ENCODE measurements around the gene FRY.

FRY gene

DNA sequence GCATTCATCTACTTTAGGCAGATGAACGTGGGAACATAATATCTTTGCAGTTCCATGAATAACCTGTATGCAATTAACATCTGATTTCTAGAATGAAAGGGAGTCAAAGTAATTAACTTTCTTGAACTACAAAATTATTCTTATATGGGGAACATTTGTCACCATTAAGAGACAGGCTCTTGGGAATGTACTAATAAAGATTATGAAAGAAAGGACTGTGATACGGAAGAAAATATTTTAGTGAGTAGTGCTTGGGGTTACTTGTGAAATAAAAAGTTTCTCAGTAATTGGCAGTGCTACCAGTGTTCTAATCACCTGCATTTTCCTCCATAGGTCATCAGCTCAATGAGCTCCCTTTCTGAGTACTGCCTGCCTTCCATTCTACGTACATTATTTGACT lies 85.4 kb downstream of the FRY start:
- H3K36me3 ChIP-seq, result no peaks in the 10 kb centered on the region
- H3K9ac ChIP-seq, result no peak overlapping the region
- H3K27ac ChIP-seq, result no peak overlapping the region
- H3K4me1 ChIP-seq, result no peaks in the 10 kb centered on the region
- TF ChIP-seq Cebpa-rat (IDR thresholded peaks at IDR 0.05), result no peak
- no peaks in the 10 kb centered on the region; the same call in 1 of the 2 replicates for H3K9me3 ChIP-seq
- no peaks in the 10 kb centered on the region for H4K20me1 ChIP-seq
- H3K27me3 ChIP-seq, result no peaks in the 10 kb centered on the region
- no peak overlapping the region for H3K4me3 ChIP-seq
- H3K4me2 ChIP-seq, result no peak overlapping the region

DNA sequence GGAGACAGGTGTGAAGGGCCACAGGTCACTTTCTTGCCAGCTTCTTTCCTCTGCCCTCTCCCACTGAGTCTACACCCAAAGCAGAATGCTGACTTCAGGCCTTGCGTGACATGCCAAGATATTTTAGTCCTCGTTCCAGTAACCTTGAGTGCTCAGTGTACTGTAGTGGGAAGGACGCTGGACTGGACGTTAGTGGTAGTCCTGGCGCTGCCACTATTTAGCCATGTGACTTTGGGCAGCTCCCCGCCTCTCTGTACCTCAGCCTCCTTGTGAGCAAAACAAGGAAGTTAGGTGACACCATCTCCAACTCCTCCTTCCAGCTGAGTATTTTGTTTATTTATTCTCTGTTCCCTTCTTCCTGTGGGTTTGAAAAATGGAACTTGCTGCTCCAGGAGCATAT lies 86.1 kb downstream of the FRY start:
- Histone ChIP-seq H3K27ac (no peak overlapping the region), H3K36me3 (no peaks in the 10 kb centered on the region), H3K4me3 (no peak overlapping the region), H3K4me1 (no peaks in the 10 kb centered on the region), H3K9me3 (peaks cover 5% of the 10 kb centered on the region; the same call in 1 of the 2 replicates), H3K9ac (no peak overlapping the region), H3K4me2 (no peak overlapping the region), H4K20me1 (no peaks in the 10 kb centered on the region), H3K27me3 (no peaks in the 10 kb centered on the region)
- TF ChIP-seq Cebpa-rat (IDR thresholded peaks at IDR 0.05), result no peak

DNA sequence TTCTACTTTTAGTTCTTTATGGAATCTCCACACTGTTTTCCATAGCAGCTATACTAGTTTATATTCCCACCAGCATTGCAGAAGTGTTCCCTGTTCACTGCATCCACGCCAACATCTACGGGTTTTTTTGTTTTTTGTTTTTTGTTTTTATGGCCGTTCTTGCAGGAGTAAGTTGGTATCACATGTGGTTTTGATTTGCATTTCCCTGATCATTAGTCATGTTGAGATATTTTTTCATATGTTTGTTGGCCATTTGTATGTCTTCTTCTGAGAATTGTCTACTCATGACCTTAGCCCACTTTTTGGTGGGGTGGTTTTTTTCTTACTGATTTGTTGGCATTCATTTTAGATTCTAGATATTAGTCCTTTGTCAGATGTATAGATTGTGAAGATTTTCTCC lies 89.7 kb downstream of the FRY start:
- no peak for TF ChIP-seq Cebpa-rat (IDR thresholded peaks at IDR 0.05)
- Histone ChIP-seq H3K27me3 (no peaks in the 10 kb centered on the region), H3K9ac (no peak overlapping the region), H3K36me3 (no peaks in the 10 kb centered on the region), H3K4me3 (no peak overlapping the region), H3K27ac (no peak overlapping the region), H4K20me1 (no peaks in the 10 kb centered on the region), H3K9me3 (peaks cover 5% of the 10 kb centered on the region; the same call in 1 of the 2 replicates), H3K4me2 (no peak overlapping the region), H3K4me1 (no peaks in the 10 kb centered on the region)

DNA sequence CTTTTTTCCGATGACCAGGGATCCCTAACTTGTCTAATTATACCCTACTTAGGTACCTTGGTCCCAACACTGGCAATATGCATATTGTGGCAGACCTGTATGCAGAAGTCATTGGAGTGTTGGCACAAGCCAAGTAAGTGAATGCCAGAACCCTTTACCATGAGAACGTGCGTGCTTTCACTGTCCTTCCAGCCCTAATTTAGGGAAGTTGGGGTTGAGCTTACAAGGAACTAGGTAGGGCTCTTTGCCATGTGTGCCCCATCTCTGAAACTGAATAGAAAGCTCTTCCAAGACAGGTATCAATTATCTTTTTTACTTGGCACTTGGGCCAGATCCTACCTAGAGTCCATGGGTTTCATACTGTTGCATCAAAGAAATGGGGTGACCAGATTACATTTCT lies 93.2 kb downstream of the FRY start:
- Histone ChIP-seq H3K4me2 (no peak overlapping the region), H3K36me3 (no peaks in the 10 kb centered on the region), H3K27ac (no peak overlapping the region), H3K9me3 (peaks cover 5% of the 10 kb centered on the region; the same call in 1 of the 2 replicates), H3K4me3 (no peak overlapping the region), H3K27me3 (no peaks in the 10 kb centered on the region), H3K4me1 (no peaks in the 10 kb centered on the region), H4K20me1 (no peaks in the 10 kb centered on the region), H3K9ac (no peak overlapping the region)
- no peak for TF ChIP-seq Cebpa-rat (IDR thresholded peaks at IDR 0.05)

DNA sequence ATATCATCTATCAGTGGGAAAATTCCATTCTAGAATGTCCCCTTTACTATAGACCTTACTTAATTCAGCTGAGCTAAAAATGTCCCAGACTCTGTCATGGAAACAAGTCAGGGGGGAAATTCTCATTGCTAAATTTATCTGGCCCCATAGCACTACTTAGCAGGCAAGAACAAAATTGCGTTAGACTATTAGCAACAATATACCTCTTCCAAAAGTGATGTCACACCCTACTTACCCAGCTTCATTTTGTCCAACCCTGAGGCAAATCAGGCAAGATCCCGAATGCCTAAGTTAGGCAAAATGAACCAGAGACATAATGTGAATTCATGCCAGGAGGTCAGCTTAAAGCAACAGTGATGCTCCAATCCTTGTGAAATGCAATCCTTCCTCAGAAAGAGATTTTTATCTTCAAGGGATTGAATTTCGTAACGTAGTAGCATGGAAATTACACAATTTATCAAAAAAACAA lies 93.7 kb downstream of the FRY start:
- H3K27me3 ChIP-seq, result no peaks in the 10 kb centered on the region
- no peak for TF ChIP-seq Cebpa-rat (IDR thresholded peaks at IDR 0.05)

DNA sequence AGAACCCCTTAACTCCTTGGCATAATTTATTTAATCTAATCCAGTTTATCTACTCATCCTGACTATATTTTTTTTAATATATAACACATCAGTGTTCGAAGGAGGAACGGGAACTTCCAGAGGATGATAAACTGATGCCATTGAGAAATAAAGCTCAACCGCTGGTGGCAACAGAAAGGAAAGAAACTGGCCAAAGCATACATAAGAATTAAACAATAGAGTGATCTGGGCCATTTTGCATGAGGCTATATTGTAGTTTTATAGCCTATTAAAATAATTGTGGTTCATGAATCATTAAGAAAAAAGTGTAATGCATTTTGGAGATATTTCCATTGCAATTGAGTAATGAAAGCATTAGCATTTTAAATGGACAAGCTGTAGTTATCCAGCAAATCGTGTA lies 94.2 kb downstream of the FRY start:
- H3K4me2 ChIP-seq, result no peak overlapping the region

More for the DNA sequence above, 93.7 kb downstream of the FRY start:
- Histone ChIP-seq H3K36me3 (no peaks in the 10 kb centered on the region), H3K9me3 (peaks cover 5% of the 10 kb centered on the region; the same call in 1 of the 2 replicates), H3K27ac (no peak overlapping the region), H3K4me3 (no peak overlapping the region), H4K20me1 (no peaks in the 10 kb centered on the region), H3K4me1 (no peaks in the 10 kb centered on the region), H3K9ac (no peak overlapping the region), H3K4me2 (no peak overlapping the region)

DNA sequence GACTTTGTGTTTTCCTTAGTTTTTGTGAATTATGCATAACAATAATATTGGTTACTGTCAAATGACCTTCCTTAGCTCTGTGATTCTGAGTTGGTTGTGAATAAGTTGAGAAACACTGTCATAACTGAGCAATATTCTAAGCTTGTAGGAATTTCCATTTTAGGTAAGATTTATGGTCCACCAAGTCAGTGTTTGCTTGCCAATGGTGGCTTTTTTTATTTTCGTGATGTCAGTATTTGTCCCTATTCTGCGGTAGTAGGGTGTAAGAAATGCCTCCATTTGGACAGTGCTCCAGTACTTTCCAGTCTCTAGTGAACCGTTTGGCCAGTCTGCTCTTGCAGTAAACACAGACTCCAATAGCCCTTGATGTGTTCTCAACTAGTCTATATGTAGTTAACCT lies 94.7 kb downstream of the FRY start:
- Histone ChIP-seq H3K4me2 (no peak overlapping the region), H3K4me3 (no peak overlapping the region), H3K4me1 (no peaks in the 10 kb centered on the region), H4K20me1 (no peaks in the 10 kb centered on the region), H3K36me3 (no peaks in the 10 kb centered on the region), H3K27ac (no peak overlapping the region), H3K9me3 (peaks cover 5% of the 10 kb centered on the region; the same call in 1 of the 2 replicates), H3K9ac (no peak overlapping the region), H3K27me3 (no peaks in the 10 kb centered on the region)
- no peak for TF ChIP-seq Cebpa-rat (IDR thresholded peaks at IDR 0.05)

More for the DNA sequence above, 94.2 kb downstream of the FRY start:
- Histone ChIP-seq H3K36me3 (no peaks in the 10 kb centered on the region), H3K9me3 (peaks cover 5% of the 10 kb centered on the region; the same call in 1 of the 2 replicates), H3K4me3 (no peak overlapping the region), H3K4me1 (no peaks in the 10 kb centered on the region), H4K20me1 (no peaks in the 10 kb centered on the region), H3K27ac (no peak overlapping the region), H3K27me3 (no peaks in the 10 kb centered on the region), H3K9ac (no peak overlapping the region)
- TF ChIP-seq Cebpa-rat (IDR thresholded peaks at IDR 0.05), result no peak

DNA sequence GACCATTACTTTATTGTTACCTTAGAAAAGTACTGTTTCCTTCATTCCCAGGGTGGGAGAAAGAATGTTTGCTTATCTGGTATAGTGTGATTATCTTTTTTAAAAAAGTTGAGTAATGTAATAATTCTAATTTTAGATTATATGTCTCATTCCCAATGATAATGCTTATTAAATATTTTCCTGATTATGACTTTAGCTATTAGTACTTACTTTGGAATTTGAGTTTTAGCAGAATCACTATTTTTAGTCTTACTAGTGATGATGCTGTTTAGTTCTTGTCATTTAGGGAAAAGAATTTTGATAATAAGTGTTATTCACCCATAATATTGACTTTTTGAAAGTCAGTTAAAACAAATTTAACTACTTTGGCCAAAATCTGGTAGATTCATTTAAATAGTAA lies 95.2 kb downstream of the FRY start:
- Histone ChIP-seq H3K4me3 (no peak overlapping the region), H3K9me3 (peaks cover 5% of the 10 kb centered on the region; the same call in 1 of the 2 replicates), H3K9ac (no peak overlapping the region), H3K4me1 (no peaks in the 10 kb centered on the region), H4K20me1 (no peaks in the 10 kb centered on the region), H3K4me2 (no peak overlapping the region), H3K27ac (no peak overlapping the region), H3K27me3 (no peaks in the 10 kb centered on the region), H3K36me3 (no peaks in the 10 kb centered on the region)
- no peak for TF ChIP-seq Cebpa-rat (IDR thresholded peaks at IDR 0.05)

DNA sequence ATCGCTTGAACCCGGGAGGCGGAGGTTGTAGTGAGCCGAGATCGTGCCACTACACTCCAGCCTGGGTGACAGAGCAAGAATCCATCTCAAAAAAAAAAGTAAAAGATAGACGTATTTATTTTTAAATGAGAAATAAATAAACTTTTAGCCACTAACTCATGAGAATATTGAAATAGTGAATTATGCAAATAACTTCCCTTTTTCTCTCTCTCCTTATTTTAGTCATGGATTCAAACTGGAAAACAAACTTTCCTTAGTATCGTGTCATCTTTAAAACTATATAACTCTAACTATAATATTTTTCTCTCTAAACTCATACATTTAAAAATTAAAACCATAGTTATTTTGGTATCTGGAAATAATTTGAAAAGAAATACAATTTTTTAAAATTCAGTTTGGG lies 96.1 kb downstream of the FRY start:
- no peaks in the 10 kb centered on the region for H4K20me1 ChIP-seq

DNA sequence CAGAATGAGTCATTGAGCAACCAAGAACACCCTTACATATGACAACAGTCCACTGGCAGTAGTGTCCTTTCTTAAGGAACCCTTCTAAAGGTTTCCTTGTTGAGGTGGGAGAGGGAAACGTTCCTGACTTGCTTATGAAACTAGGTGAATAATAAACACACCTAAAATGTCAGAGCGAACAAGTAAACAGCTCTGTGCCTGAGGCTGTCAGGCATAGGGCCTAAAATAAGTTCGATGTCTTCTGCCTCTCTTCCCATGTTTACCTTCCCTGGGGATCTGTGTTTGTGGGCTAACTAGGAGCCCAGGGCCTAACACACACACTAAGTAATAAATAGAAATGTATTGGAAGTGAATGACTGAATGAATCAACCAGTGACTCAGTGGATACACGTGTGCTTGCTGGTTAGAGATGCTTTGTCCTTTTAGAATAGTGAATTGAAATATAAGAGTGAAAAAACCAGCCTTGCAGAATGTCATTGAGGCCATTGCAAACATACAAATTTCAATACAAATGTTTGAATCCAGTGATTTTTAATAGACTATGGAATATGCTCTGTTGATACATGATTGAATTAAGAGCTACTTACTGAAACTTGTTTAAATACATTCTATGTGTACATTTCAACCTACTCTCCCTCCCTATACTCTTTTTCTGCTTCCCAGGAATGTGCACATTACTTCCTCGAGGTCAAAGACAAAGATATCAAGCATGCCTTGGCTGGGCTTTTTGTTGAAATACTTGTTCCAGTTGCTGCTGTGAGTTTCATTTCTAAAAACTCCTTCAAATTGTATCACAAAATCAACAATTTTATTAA lies 102.9 kb downstream of the FRY start:
- H3K36me3 ChIP-seq, result no peaks in the 10 kb centered on the region
- no peak overlapping the region for H3K4me3 ChIP-seq
- no peak overlapping the region for H3K4me2 ChIP-seq
- no peak overlapping the region for H3K27ac ChIP-seq
- no peaks in the 10 kb centered on the region for H3K4me1 ChIP-seq
- H4K20me1 ChIP-seq, result no peaks in the 10 kb centered on the region
- H3K9ac ChIP-seq, result no peak overlapping the region
- TF ChIP-seq Cebpa-rat (IDR thresholded peaks at IDR 0.05), result no peak
- H3K9me3 ChIP-seq, result no peaks in the 10 kb centered on the region
- no peaks in the 10 kb centered on the region for H3K27me3 ChIP-seq

More for the DNA sequence above, 96.1 kb downstream of the FRY start:
- Histone ChIP-seq H3K9ac (no peak overlapping the region), H3K4me2 (no peak overlapping the region), H3K4me3 (no peak overlapping the region), H3K9me3 (no peaks in the 10 kb centered on the region), H3K4me1 (no peaks in the 10 kb centered on the region), H3K27ac (no peak overlapping the region), H3K36me3 (no peaks in the 10 kb centered on the region), H3K27me3 (no peaks in the 10 kb centered on the region)
- no peak for TF ChIP-seq Cebpa-rat (IDR thresholded peaks at IDR 0.05)
